RWPE2 (cell line): ENCODE measurements around the gene SPECC1.
A peak's percentile ranks its signal among the peaks of the same experiment; 100 is the strongest.

Source experiments
- ATAC-seq: fragments of 200-7000 bp; cut with Tn5 transposase; 3 replicates; pipeline ENCODE4 v1.9.1; 2021; ENCODE audit warnings: low read depth
- DNase-seq: peaks from one replicate; pipeline ENCODE4 v3.0.0-alpha.2; 2020; ENCODE audit warnings: low spot score
- H3K27ac ChIP-seq: fragments of 450-650 bp; 2 replicates; pipeline ENCODE4 v1.5.1; 2017; ENCODE audit warnings: mild to moderate bottlenecking; ENCODE audit not compliant: poor library complexity, severe bottlenecking
- H3K27me3 ChIP-seq: fragments of 250-450 bp; sonication (Bioruptor Pico); 2 replicates; pipeline ENCODE4 v1.5.1; 2021; ENCODE audit warnings: mild to moderate bottlenecking, moderate library complexity; ENCODE audit not compliant: insufficient read depth, poor library complexity, severe bottlenecking
- H3K36me3 ChIP-seq: fragments of 250-450 bp; sonication (Bioruptor Pico); 2 replicates; pipeline ENCODE4 v1.5.1; 2020; ENCODE audit warnings: low read depth, mild to moderate bottlenecking, moderate library complexity
- H3K4me1 ChIP-seq: fragments of 250-450 bp; sonication (Bioruptor Pico); 2 replicates; pipeline ENCODE4 v1.5.1; 2021; ENCODE audit warnings: mild to moderate bottlenecking, moderate library complexity; ENCODE audit not compliant: insufficient read depth, poor library complexity, severe bottlenecking
- H3K4me3 ChIP-seq: fragments of 250-450 bp; sonication (Bioruptor Pico); 2 replicates; pipeline ENCODE4 v1.5.1; 2021; ENCODE audit warnings: mild to moderate bottlenecking, moderate library complexity; ENCODE audit not compliant: severe bottlenecking
- H3K9me3 ChIP-seq: fragments of 250-450 bp; sonication (Bioruptor Pico); 2 replicates; pipeline ENCODE4 v1.5.1; 2021; ENCODE audit warnings: mild to moderate bottlenecking, moderate library complexity; ENCODE audit not compliant: severe bottlenecking
- TF ChIP-seq, protein P1 (sequence below): fragments of 450-650 bp; IDR thresholded peaks from one replicate; pipeline ENCODE4 v1.5.1; 2017; ENCODE audit warnings: mild to moderate bottlenecking, moderate library complexity; ENCODE audit not compliant: poor library complexity, severe bottlenecking

SPECC1 gene

DNA sequence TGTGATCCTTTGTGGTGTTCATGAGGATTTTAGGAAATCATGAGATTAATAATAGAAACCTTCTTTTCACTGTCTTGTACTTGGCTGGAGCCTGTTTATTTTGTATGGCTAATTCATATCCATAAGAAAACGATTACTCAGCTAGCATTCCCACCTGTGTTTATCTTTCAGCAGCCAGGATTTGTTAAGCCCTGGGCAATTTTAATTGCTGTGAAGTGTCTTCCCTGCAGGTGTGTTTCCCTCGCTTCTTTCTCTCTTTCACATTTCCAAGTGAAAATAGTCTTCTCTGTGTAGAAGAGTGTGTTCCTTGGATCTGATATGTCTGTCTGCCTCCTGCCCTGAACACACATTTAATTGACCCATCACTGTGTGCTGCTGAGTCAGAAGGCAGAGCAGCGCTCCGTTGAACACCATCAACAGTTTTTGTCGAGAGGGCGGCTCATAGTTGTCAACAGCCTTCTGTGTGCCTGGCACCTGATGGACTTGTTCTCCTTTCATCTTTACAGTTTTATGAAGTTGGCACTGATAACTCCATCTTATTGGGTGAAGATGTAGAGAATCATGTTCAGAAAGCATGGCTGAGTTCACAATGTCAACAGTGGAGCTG is 83.2 kb downstream of the SPECC1 start:
- Histone ChIP-seq H3K9me3 (no peaks in the 10 kb centered on the region), H3K27ac (no peak overlapping the region), H3K4me3 (no peak overlapping the region), H3K27me3 (no peaks in the 10 kb centered on the region), H3K36me3 (no peaks in the 10 kb centered on the region), H3K4me1 (no peaks in the 10 kb centered on the region)
- ATAC-seq = no peak
- TF ChIP-seq, protein P1, sequence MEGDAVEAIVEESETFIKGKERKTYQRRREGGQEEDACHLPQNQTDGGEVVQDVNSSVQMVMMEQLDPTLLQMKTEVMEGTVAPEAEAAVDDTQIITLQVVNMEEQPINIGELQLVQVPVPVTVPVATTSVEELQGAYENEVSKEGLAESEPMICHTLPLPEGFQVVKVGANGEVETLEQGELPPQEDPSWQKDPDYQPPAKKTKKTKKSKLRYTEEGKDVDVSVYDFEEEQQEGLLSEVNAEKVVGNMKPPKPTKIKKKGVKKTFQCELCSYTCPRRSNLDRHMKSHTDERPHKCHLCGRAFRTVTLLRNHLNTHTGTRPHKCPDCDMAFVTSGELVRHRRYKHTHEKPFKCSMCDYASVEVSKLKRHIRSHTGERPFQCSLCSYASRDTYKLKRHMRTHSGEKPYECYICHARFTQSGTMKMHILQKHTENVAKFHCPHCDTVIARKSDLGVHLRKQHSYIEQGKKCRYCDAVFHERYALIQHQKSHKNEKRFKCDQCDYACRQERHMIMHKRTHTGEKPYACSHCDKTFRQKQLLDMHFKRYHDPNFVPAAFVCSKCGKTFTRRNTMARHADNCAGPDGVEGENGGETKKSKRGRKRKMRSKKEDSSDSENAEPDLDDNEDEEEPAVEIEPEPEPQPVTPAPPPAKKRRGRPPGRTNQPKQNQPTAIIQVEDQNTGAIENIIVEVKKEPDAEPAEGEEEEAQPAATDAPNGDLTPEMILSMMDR = no peak
- no peak for DNase-seq

DNA sequence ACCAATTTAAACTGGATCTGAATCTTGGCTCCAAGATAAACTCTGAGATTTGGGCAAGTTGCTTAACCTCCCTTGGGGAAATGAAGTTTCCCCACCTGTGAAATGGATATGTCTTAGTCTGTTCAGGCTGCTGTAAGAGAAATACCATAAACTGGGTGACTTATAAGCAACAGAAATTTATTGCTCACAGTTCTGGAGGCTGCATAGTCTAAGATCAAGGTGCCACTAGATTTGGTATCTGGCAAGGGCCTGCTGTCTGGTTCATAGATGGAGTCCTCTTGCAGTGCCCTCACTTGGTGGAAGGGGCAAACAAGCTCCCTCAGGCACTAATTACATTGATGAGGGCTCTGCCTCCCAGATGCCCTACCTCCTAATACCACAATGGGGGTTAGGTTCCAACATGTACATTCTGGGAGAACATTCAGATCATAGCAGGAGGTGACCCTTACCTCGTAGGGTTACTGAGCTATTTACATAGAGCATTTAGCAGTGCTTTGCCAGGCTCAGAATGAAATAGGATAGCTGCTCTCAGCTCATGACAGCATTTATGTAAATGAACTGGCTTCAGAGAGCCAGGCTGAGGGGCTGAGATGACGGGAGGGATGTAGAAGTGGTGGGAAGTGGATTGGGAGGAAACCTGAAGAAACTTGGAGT is 83.9 kb downstream of the SPECC1 start:
- no peaks in the 10 kb centered on the region for H3K27me3 ChIP-seq
- no peak overlapping the region for H3K27ac ChIP-seq

DNA sequence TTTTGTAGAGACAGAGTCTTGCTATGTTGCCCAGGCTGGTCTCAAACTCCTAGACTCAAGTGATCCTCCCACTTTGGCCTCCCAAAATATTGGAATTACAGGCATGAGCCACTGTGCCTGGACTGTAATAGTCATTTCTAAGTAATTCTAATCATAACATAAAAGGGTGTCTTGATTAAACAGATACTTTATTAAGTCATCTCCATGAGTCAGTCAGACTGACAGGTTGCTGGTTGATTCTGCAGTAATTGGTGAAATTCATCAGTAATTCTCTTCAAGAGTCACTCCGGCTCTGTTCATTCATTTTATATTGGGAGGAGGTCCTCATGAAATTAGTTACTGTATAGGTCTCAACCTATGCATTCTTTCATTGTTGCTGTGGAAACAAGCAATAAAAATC is 85.6 kb downstream of the SPECC1 start:
- Histone ChIP-seq H3K36me3 (no peaks in the 10 kb centered on the region), H3K4me3 (no peak overlapping the region), H3K9me3 (no peaks in the 10 kb centered on the region), H3K27ac (no peak overlapping the region), H3K27me3 (no peaks in the 10 kb centered on the region), H3K4me1 (no peaks in the 10 kb centered on the region)
- TF ChIP-seq, protein P1 = no peak
- DNase-seq (no peak), ATAC-seq (no peak)

More for the DNA sequence above, 83.9 kb downstream of the SPECC1 start:
- no peaks in the 10 kb centered on the region for H3K4me1 ChIP-seq
- TF ChIP-seq, protein P1 = no peak
- no peak overlapping the region for H3K4me3 ChIP-seq
- ATAC-seq (no peak), DNase-seq (no peak)
- no peaks in the 10 kb centered on the region for H3K36me3 ChIP-seq
- no peaks in the 10 kb centered on the region for H3K9me3 ChIP-seq

DNA sequence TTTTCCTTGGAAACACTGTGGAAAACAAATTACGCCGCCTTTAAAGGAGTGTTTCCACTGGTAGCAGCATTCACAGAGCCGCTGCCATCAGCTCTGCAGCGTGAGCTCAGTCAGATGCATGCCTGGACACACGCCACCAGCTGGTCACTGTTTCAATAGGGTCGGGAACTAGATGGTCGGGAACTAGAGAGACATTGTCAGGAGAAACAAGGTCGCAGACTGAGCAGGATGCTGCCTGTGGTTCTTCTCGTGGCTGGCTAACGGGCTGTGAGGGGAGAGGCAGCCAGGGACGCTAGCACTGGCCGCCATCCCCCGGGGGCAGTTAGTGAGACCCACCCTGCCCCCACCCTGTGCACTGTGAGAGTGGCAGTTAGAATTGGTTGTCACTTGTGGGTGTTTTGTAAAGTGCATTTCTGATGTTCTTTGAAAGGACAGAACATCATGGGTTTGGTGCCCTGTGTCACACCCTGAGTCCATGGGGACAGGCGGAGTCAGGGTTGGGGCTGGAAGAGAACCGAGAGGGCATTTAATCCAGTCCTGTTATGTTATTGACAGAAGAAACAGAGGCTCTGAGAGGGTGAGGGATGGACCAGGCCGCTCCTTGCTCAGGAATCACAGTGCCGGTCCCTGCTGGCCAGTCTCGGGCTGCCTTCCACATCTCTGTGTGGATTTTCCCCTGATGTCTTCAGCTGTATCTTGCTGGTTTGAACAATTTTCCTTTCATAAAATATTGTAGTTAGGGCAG is 86.3 kb downstream of the SPECC1 start:
- H3K36me3 ChIP-seq = no peaks in the 10 kb centered on the region
- no peak for DNase-seq
- no peak overlapping the region for H3K4me3 ChIP-seq
- peak; percentile 76 for ATAC-seq
- H3K27me3 ChIP-seq = no peaks in the 10 kb centered on the region
- H3K27ac ChIP-seq = no peak overlapping the region
- no peaks in the 10 kb centered on the region for H3K4me1 ChIP-seq
- no peaks in the 10 kb centered on the region for H3K9me3 ChIP-seq
- TF ChIP-seq, protein P1 = peak; percentile 44
